Activated T-helper 17 cell treated with anti-CD3 and anti-CD28 coated beads, Interleukin-2, amount 50 U/mL, for 72 hours (primary cell): Measurements from ENCODE around the gene RSRC1. TPM values are rescaled to one million over a fixed set of nuclear protein-coding genes. Genes with fewer than 3 reads are reported as not detected.

Experiments used
- ATAC-seq: fragments of 150-1000 bp; cut with Tn5 transposase; replicated peaks from 2 replicates; pipeline ENCODE4 v1.10.0; 2021; ENCODE audit warnings: mild to moderate bottlenecking, moderate library complexity
- H3K27ac Mint-ChIP-seq: one replicate; pipeline ENCODE4 v1.8.0; 2022; ENCODE audit warnings: mixed read lengths
- H3K27me3 Mint-ChIP-seq: one replicate; pipeline ENCODE4 v1.8.0; 2022; ENCODE audit warnings: mixed read lengths
- H3K36me3 Mint-ChIP-seq: one replicate; pipeline ENCODE4 v1.8.0; 2022; ENCODE audit warnings: low read depth, mild to moderate bottlenecking, mixed read lengths
- H3K4me1 Mint-ChIP-seq: one replicate; pipeline ENCODE4 v1.8.0; 2022; ENCODE audit warnings: mixed read lengths
- H3K4me3 Mint-ChIP-seq: one replicate; pipeline ENCODE4 v1.8.0; 2022; ENCODE audit warnings: mild to moderate bottlenecking, mixed read lengths
- H3K9me3 Mint-ChIP-seq: one replicate; pipeline ENCODE4 v1.8.0; 2022; ENCODE audit warnings: mixed read lengths
- total RNA-seq, 2 donors: library from RNA; stranded (reverse); gene quantifications; one replicate each; pipeline ENCODE4 v1.2.3, GENCODE V29; 2022

RSRC1 gene
- total RNA-seq, 2 donors from 2014 or later = 28.2 to 32.4 TPM

DNA sequence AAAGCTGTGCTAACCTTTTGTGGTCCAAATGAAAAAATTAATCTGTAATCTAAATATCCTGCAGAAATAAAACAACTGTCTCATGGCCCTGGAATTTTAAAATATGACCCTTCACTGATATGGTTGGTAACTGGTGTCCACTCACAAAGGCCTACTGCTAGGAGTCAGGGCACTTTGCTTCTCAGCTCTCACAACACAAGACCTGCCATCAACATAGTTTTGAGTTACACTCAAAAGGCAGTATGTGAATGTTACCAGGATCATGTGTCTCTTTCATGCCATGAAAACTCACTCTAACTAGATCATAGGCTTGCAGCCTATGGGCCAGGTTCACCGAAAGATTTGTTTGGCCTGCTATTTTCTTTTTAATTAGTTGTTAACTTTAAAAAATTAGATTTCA, 451.1 kb downstream of the RSRC1 start:
- no peaks in the 10 kb centered on the region for H3K4me1 Mint-ChIP-seq

GRCh38 chr3:158562674-158563073, 452.8 kb downstream of the RSRC1 start:
- no peak overlapping the region for H3K4me3 Mint-ChIP-seq
- H3K27ac Mint-ChIP-seq = no peak overlapping the region
- no peaks in the 10 kb centered on the region for H3K4me1 Mint-ChIP-seq
- no peaks in the 10 kb centered on the region for H3K36me3 Mint-ChIP-seq
- no peaks in the 10 kb centered on the region for H3K9me3 Mint-ChIP-seq
- H3K27me3 Mint-ChIP-seq = peaks cover 10% of the 10 kb centered on the region
- no peak for ATAC-seq

More for the DNA sequence above, 451.1 kb downstream of the RSRC1 start:
- Mint-ChIP-seq H3K27ac (no peak overlapping the region), H3K9me3 (no peaks in the 10 kb centered on the region), H3K36me3 (no peaks in the 10 kb centered on the region), H3K4me3 (no peak overlapping the region), H3K27me3 (peaks cover 22% of the 10 kb centered on the region)
- no peak for ATAC-seq

GRCh38 chr3:158563076-158563475, 453.2 kb downstream of the RSRC1 start:
- ATAC-seq = no peak
- H3K27me3 Mint-ChIP-seq = peaks cover 10% of the 10 kb centered on the region
- no peak overlapping the region for H3K4me3 Mint-ChIP-seq
- H3K9me3 Mint-ChIP-seq = no peaks in the 10 kb centered on the region
- no peaks in the 10 kb centered on the region for H3K4me1 Mint-ChIP-seq
- no peaks in the 10 kb centered on the region for H3K36me3 Mint-ChIP-seq
- no peak overlapping the region for H3K27ac Mint-ChIP-seq

- no peak for ATAC-seq
- H3K4me3 Mint-ChIP-seq = no peak overlapping the region
- H3K4me1 Mint-ChIP-seq = no peaks in the 10 kb centered on the region
- H3K9me3 Mint-ChIP-seq = no peaks in the 10 kb centered on the region
- H3K27ac Mint-ChIP-seq = no peak overlapping the region
- peaks cover 13% of the 10 kb centered on the region for H3K27me3 Mint-ChIP-seq
- H3K36me3 Mint-ChIP-seq = no peaks in the 10 kb centered on the region
These were observed 455.2 kb downstream of the RSRC1 start for GRCh38 chr3:158565076-158565475.

DNA sequence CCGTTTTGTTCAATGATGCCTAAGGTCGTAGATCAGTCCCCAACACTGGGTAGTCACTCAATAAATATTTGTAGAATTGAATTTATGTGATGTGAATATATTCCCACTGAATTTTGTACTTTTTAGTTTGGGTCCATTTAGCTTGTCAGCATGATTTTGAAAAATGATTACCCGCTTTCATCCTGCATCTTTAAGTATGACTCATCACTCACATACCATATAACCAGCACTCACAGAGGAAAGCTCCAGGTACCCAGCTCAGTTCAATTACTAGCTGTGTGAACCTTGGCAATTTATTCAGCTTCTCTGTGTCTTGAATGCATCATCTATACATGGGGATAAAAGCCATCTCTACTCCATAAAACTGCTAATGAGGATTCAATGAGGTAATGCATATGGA, 458.9 kb downstream of the RSRC1 start:
- Mint-ChIP-seq H3K27me3 (peaks cover 19% of the 10 kb centered on the region), H3K9me3 (peaks cover 4% of the 10 kb centered on the region)

DNA sequence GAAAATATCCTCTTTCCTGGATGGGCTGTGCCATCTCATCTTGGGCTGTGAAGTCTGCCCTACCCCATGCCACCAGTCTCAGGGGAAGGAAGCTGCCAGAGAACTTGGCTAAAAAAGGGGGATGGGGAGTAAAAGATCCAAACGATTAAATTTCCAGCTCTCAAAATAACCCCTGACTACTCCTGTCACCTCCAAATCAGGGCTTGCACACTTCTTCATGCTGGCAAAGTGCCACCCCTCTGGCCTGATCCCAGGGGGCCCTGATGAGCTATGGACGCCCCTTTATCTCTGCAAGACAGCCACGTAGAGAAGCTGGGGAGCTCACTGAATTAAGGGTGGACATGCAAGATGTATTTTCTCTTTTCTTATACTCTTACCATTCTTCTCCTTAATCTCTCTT, 459.9 kb downstream of the RSRC1 start:
- Mint-ChIP-seq H3K4me3 (no peak overlapping the region), H3K9me3 (peaks cover 4% of the 10 kb centered on the region), H3K36me3 (peaks cover 5% of the 10 kb centered on the region), H3K4me1 (peaks cover 7% of the 10 kb centered on the region), H3K27ac (peak overlapping the region; percentile 99), H3K27me3 (peaks cover 19% of the 10 kb centered on the region)
- no peak for ATAC-seq

More for the DNA sequence above, 458.9 kb downstream of the RSRC1 start:
- ATAC-seq = no peak
- no peak overlapping the region for H3K4me3 Mint-ChIP-seq
- no peak overlapping the region for H3K27ac Mint-ChIP-seq
- peaks cover 5% of the 10 kb centered on the region for H3K36me3 Mint-ChIP-seq
- peaks cover 7% of the 10 kb centered on the region for H3K4me1 Mint-ChIP-seq

DNA sequence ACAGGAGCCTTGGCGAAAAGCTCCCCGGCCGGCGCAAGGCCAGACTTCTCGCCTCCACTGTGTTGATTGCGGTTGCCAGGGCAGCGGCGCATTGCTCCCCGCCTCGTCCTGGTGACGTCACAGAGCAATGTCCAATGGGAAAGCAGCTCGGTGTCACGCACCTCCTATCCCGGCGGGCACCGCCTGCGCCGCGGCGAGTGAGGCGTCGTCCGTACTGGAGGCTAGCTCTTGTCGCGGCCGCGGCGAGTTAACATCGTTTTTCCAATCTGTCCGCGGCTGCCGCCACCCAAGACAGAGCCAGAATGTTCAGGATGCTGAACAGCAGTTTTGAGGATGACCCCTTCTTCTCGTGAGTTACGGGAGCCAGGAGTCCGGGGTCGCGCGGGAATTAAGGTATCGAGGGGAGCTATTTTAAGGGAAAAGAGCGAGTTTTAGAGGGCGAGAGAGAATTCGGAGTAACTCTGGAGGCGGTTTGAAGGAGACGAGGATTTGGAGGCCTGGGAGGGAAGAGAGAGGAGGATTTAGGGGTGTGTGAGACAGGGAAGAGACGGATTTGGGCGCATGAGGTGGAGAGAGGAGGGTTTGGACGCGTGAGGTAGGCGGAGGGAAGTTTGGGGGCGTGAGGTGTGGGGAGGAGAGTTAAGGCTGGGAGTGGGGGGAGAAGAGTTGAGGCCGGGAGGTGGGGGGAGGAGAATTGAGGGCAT, 461.3 kb downstream of the RSRC1 start, which contains the start of gene MLF1:
TSS of gene MLF1 (plus strand) at position 196 of the 704 bp plus-strand sequence. CDS start at position 303, 107 bp downstream.
- peaks cover 7% of the 10 kb centered on the region for H3K4me1 Mint-ChIP-seq
- H3K9me3 Mint-ChIP-seq = peaks cover 4% of the 10 kb centered on the region
- H3K36me3 Mint-ChIP-seq = peaks cover 5% of the 10 kb centered on the region
- H3K27me3 Mint-ChIP-seq = peaks cover 16% of the 10 kb centered on the region
- H3K4me3 Mint-ChIP-seq = peak within 1 kb of the TSS; percentile 99
- peak within 1 kb of the TSS; percentile 99 for H3K27ac Mint-ChIP-seq
- peak; percentile 100 for ATAC-seq

DNA sequence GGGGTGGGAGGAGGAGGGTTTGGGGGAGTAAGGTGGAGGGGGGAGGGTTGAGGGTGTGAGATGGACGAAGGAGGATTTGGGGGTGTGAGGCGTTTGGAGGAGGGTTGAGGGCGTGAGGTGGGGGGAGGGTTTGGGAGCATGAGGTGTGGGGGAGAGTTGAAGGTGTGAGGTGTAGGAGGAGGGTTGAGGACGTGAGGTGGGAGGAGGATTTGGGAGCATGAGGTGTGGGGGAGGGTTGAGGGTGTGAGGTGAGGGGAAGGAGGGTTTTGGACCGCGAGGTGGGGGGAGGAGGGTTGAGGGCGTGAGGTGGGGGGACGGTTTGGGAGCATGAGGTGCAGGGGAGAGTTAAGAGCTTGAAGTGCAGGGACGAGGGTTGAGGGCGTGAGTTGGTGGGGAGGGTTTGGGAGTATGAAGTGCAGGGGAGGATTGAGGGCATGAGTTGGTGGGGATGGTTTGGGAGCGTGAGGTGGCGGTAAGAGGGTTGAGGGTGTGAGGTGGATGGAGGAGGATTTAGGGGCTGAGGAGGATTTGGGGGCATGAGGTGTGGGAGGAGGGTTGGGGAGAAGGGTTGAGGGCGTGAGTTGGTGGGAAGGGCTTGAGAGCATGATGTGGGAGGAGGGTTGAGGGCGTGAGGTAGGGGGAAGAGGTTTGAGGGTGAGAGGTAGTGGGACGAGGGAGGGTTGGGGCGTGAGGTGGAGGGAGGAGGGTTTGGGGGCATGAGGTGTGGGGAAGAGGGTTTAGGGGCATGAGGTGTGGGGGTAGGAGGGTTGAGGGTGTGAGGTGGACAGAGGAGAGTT, 462.3 kb downstream of the RSRC1 start:
- Mint-ChIP-seq H3K27me3 (peaks cover 16% of the 10 kb centered on the region), H3K4me1 (peaks cover 7% of the 10 kb centered on the region), H3K9me3 (peaks cover 4% of the 10 kb centered on the region), H3K4me3 (peak overlapping the region; percentile 99), H3K36me3 (peaks cover 5% of the 10 kb centered on the region), H3K27ac (no peak overlapping the region)
- no peak for ATAC-seq

- peaks cover 16% of the 10 kb centered on the region for H3K27me3 Mint-ChIP-seq
- H3K27ac Mint-ChIP-seq = no peak overlapping the region
- peaks cover 5% of the 10 kb centered on the region for H3K36me3 Mint-ChIP-seq
- peak overlapping the region; percentile 10 for H3K4me3 Mint-ChIP-seq
- peaks cover 4% of the 10 kb centered on the region for H3K9me3 Mint-ChIP-seq
- ATAC-seq = no peak
- H3K4me1 Mint-ChIP-seq = peaks cover 7% of the 10 kb centered on the region
These were observed 462.8 kb downstream of the RSRC1 start for GRCh38 chr3:158572766-158573060.

- H3K27me3 Mint-ChIP-seq = peaks cover 12% of the 10 kb centered on the region
- peaks cover 7% of the 10 kb centered on the region for H3K4me1 Mint-ChIP-seq
- ATAC-seq = no peak
- peaks cover 4% of the 10 kb centered on the region for H3K9me3 Mint-ChIP-seq
- H3K4me3 Mint-ChIP-seq = no peak overlapping the region
- H3K27ac Mint-ChIP-seq = no peak overlapping the region
- H3K36me3 Mint-ChIP-seq = peaks cover 5% of the 10 kb centered on the region
These were observed 463.8 kb downstream of the RSRC1 start for GRCh38 chr3:158573714-158574113.

- ATAC-seq = no peak
- Mint-ChIP-seq H3K27ac (no peak overlapping the region), H3K4me3 (no peak overlapping the region), H3K4me1 (peaks cover 7% of the 10 kb centered on the region), H3K27me3 (peaks cover 5% of the 10 kb centered on the region), H3K36me3 (peaks cover 5% of the 10 kb centered on the region), H3K9me3 (peaks cover 4% of the 10 kb centered on the region)
These were observed 464.8 kb downstream of the RSRC1 start for GRCh38 chr3:158574646-158575045.

DNA sequence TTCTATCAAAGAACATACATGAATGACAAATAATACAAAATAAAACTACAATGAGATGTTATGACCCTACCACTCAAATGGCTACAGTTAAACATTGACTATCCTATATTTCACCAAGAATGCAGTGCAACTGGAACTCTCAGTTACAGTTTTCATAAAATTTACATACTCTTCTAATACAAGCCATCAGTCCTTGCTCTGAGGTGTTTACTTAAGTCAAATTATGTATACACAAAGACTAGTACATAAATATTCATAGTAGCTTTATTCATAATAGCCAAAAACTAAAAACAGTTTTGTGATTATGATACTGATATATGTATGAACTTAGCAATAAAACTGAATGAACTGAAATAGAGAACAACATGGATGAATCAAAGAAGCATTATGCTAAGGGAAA, 480.3 kb downstream of the RSRC1 start:
- no peak overlapping the region for H3K27ac Mint-ChIP-seq
- no peaks in the 10 kb centered on the region for H3K36me3 Mint-ChIP-seq
- no peaks in the 10 kb centered on the region for H3K4me1 Mint-ChIP-seq
- no peaks in the 10 kb centered on the region for H3K27me3 Mint-ChIP-seq
- no peak overlapping the region for H3K4me3 Mint-ChIP-seq
- no peak for ATAC-seq
- no peaks in the 10 kb centered on the region for H3K9me3 Mint-ChIP-seq
